ENCODE data around the gene SERINC2.
"Not testable (repeated sequence)": the region's sequence is repeated elsewhere in the genome, so short reads cannot be mapped to it uniquely, and the experiment has no call there.

DNA sequence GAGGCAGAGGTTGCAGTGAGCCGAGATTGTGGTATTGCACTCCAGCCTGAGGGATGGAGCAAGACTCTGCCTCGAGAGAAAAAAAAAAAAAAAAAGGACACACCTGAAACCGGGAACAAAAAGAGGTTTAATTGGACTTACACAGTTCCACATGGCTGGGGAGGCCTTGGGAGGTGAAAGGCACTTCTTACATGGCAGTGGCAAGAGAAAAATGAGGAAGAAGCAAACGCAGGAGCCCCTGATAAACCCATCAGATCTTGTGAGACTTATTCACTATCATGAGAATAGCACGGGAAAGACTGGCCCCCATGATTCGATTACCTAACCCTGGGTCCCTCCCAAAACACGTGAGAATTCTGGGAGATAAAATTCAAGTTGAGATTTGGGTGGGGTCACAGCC lies 61.6 kb downstream of the SERINC2 start:
- not testable (repeated sequence) for TF ChIP-seq CTCF (optimal IDR thresholded peaks at IDR 0.05 in 1 of 3, IDR thresholded peaks at IDR 0.05 in 1 of 3, conservative IDR thresholded peaks at IDR 0.05 in 1 of 3; ENCODE audit: extremely low read depth in 1 of 3, insufficient read depth in 2 of 3, low read length in 3 of 3); EZH2 (IDR thresholded peaks at IDR 0.05; ENCODE audit: low read length)
